A204.1 (cell line): ENCODE data around the gene LRRC28.
A peak's percentile ranks its signal among the peaks of the same experiment; 100 is the strongest.
"Not testable (repeated sequence)": the region's sequence is repeated elsewhere in the genome, so short reads cannot be mapped to it uniquely, and the experiment has no call there.

Experiments used
- FAIRE-seq: peaks from 2 replicates; lab custom pipeline; 2012; peaks lifted over from hg19 to GRCh38; lab: Jason Lieb, UNC

Gene LRRC28

GRCh38 chr15:99250857-99251841 is at the start of gene LRRC28:
LRRC28 (plus strand) TSS chr15:99251481; CDS start chr15:99255958, 4,477 bp downstream.
- peak; percentile 96 for FAIRE-seq

- FAIRE-seq = no peak
These were observed 49.1 kb upstream of the LRRC28 start for GRCh38 chr15:99202176-99202552.

- FAIRE-seq = no peak
These were observed 43.6 kb upstream of the LRRC28 start for GRCh38 chr15:99207672-99208071.

DNA sequence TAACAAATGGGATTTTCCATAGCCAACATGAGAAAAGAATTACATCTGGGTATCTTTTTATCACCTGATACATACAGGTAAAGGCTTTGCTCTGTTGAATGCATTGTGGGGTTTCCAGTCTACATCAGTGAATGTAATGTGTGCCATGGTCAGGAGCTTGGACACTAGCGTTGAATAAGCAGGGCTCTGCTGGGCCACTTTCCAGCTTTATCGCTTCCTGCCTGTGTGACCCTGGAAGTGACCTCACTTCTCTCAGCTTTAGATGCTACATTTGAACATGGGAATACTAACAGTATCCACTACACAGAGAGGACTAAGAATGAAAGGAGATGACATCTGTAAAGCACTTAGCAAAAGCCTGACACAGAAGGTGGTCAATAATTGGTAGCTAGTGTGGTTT is 42.0 kb upstream of the LRRC28 start:
- no peak for FAIRE-seq

DNA sequence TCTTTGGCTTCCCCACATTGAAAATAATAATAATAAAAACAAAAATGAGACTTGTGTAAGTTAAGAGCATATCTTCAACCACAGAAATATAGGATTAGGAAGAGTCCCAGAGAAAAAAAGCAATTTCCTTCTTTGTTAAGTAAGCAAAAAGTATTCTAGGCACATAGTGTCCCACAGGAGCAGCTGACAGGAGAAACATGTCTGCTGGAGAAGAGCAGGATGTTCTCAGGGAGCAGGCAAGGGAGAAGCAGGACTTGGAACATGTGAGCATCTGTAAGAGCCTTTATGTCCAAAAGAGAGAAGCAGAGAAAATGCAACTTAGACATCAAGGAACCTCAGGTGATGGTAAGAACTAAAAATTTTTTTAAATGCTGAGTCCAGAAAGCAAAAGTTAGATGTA is 40.9 kb upstream of the LRRC28 start:
- FAIRE-seq = no peak

GRCh38 chr15:99211926-99212325 is 39.4 kb upstream of the LRRC28 start:
- no peak for FAIRE-seq

DNA sequence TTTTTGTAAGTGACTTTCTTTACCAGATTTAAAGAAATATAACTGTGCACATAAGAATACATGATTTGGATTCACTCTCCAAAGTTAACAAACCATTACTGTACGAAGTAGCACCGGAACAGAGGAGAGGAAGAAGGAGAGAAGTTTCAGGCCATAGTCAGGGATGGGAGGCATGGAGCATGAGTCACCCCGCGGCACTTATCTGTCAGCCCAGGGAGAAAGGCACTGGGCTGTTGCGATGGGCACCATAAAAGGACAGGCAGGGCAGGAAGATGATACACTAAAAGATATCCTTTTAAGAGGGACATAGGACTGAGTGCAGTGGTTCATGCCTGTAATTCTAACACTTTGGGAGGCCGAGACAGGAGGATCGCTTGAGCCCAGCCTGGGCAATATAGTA is 38.9 kb upstream of the LRRC28 start:
- no peak for FAIRE-seq

GRCh38 chr15:99213187-99213811 is 38.0 kb upstream of the LRRC28 start:
- peak; percentile 98 for FAIRE-seq

- FAIRE-seq = no peak
These were observed 26.7 kb upstream of the LRRC28 start for GRCh38 chr15:99224372-99225214.

GRCh38 chr15:99226802-99227201 is 24.5 kb upstream of the LRRC28 start:
- FAIRE-seq = no peak

- FAIRE-seq = no peak
These were observed 23.0 kb upstream of the LRRC28 start for GRCh38 chr15:99228120-99228770.

DNA sequence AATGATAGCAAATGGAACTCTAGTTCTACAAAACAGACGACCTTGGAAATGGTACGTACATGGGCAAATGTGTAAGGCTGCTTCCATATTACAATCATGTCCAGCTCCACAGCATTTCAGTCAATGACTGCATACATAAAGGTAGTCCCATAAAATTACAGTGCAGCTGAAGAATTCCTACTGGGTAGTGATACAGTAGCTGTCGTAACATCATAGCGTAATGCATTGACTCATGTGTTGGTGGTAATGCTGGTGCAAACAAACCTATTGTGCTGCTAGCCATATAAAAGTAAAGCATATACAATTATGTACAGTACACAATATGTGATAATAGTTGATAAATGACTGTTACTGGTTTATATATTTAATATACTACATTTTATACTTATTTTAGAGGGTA is 20.4 kb upstream of the LRRC28 start:
- no peak for FAIRE-seq

- no peak for FAIRE-seq
These were observed 18.5 kb upstream of the LRRC28 start for GRCh38 chr15:99232740-99233139.

DNA sequence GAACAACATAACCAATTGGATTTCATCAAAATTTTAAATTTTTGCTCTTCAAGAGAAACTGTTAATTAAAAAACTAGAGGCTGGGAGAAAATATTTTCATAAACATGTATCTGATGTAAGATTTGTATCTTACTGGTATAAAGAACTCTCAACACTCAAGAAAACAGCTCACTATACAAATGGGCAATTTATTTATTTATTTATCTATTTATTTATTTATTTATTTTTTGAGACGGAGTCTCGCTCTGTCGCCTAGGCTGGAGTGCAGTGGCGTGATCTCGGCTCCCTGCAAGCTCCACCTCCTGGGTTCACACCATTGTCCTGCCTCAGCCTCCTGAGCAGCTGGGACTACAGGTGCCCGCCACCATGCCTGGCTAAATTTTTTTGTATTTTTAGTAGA is 17.1 kb upstream of the LRRC28 start:
- not testable (repeated sequence) for FAIRE-seq

GRCh38 chr15:99238849-99239248 is 12.4 kb upstream of the LRRC28 start:
- no peak for FAIRE-seq

- FAIRE-seq = no peak
These were observed 11.6 kb upstream of the LRRC28 start for GRCh38 chr15:99239545-99240198.

DNA sequence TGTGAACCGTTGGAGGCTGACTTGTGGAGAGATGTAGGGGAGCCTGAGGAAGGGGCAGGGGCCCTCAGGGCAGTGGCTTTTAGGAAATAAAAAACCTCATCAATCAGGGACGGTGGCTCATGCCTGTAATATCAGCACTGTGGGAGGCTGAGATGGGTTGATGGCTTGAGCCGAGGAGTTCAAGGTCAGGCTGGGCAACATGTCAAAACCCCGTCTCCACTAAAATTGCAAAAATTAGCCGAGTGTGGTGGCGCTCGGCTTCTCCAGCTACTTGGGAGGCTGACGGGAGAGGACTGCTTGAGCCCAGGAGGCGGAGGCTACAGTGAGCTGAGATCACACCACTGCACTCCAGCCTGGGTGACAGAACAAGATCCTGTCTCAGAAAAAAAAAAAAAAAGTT is 9.5 kb upstream of the LRRC28 start:
- no peak for FAIRE-seq

GRCh38 chr15:99244306-99244705 is 7.0 kb upstream of the LRRC28 start:
- peak; percentile 90 for FAIRE-seq

DNA sequence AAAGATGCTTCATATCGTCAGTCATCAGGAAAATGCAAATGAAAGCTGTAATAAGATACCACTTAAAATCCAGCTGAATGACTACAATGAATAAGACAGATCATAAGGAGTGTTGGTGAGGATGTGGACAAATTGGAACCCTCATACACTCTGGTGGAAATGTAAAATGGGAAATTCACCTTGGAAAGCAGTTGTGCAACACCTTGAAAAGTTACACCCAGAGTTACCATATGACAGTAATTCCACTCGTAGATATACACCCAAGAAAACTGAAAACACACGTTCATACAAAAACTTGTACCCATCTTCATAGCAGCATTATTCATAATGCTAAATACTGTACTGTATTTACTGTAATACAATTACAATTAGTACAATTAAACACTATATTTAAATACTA is 4.2 kb upstream of the LRRC28 start:
- no peak for FAIRE-seq

DNA sequence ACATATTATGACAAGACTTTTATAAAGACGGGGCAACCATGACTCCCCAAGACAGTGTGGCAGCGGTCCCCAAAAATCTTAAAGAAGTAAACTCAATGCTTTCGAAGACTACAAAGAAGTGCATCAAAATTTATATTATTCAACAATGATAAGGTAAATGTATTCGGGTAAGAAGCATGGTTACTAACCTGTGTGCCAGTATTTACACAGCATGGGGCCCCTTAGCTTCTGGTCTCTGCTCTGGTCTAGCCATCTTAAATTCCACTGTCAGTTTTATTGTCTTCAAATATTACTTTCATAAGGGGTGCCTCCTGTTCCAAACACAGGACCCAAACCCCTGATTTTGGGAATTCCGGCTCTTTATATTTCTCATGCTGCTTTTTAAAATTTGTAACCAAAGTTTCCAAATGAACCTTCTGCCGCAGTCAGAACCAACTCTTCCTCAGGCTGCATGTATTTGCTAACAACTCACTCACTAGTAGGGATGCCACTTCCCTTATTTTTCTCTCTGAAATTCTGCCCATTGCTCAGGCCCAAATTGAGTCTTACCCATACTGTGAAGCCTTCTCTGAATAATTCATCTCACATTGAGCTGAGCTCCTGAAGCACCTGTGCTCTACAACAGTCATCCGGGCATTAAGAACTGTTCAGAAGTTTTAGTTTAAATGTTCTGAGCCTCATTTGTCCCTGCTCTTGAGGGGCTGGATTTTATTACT is 3.1 kb upstream of the LRRC28 start:
- FAIRE-seq = no peak

- FAIRE-seq = peak; percentile 99
These were observed 1.9 kb upstream of the LRRC28 start, which contains the start of gene TTC23 for GRCh38 chr15:99249270-99249841. TTC23 (minus strand) TSS chr15:99249581; CDS start chr15:99228712, 20,869 bp downstream.
